NCI-H2171 (cell line): ENCODE data around the gene B4GALT3.

Source experiments
- DNase-seq: peaks from one replicate; lab custom pipeline; 2025; lab: John Stamatoyannopoulos, UW

Gene B4GALT3

DNA sequence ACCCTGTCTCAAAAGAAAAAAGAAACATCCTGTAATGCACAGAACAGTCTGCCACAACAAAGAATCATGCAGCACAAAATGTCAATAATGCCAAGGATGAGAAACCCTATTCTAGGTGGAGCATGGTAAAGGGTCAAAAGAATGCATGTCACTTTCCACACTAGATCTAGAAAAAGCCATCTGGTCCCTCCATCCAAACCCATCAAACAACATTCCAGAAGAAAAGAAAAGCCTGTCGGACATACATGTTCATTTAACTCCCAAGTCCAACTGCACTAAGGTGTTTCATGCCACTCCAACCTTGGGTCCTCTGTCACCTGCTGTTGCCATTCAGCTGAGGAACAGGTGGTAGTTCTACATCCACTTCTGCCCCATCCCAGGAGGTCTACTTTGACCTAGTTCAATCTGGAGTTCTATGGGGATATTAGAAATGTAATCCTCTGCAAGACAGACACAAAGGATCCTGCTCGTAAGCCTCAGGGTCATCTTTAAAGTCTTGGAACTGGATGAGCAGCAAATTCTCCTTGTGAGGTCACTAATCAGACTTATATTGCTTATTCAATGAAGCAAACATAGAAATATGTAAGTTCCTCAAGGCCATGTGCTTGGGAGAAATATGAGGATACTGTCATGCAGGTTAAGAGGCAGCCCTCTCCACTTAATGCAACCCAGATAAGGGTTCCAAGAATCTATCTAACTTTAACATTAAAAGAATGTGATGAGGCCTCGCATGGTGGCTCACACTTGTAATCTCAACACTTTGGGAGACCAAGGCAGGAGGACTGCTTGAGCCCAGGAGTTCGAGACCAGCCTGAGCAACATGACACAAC is 48.5 kb downstream of the B4GALT3 start:
- DNase-seq = no peak

DNA sequence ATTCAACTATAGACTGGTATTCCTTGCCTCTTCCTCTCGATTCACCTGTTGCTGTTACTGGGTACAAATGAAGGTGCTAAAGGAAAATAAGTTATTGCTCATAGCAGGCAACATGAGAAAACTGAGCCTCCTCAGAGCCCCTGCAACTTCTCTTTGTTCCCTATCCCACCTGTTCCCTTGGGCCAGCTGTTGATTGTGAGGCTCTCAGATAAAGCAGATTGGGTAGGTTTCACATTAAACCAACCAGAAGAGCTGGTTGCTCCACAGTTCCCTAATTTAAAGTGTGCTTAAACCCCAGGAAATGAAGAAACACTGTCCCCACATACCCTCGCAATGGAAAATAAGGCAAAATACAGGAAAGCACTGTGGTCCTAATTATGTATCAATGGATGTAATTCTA is 49.7 kb downstream of the B4GALT3 start:
- DNase-seq = no peak

DNA sequence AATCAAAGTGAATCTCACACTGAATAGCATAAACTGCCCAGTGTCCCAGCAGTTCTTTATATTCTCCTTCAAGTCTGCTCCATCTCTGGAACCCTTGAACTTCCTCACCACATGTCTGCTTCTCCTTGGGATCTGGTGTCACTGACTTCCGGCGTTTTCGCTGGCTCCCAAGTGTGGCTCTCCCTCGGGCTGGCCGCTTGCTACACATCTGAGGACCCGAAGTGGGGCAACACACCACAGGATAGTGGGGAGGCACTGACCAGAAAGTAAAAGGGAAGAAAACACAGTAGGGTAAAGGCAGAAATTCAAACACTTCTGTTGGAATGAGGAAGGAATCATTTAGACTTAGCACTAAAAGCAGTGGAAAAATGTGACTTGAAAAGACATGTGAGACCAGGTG is 54.3 kb downstream of the B4GALT3 start:
- no peak for DNase-seq

DNA sequence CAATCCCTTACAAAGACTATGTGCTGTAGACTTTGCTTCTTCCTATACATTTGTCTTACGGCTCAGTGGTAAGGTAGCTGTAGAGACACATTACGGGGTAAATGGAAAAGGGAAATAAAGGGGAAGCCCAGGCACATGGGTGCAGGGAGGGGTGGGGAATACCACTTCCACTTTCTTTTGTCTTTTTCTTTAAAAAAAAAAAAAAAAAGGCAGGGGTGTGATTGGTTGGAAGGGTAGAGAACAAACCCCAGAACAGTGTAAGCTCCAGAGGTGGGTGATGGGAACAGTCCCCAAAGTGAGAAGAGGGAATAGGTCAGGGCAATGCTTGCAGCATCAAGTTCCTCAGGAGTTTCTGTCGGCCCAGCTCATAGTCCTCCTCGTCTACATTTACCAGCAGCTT is 55.5 kb downstream of the B4GALT3 start:
- no peak for DNase-seq
